ENCODE data around the gene UTP3.

The UTP3 gene

DNA sequence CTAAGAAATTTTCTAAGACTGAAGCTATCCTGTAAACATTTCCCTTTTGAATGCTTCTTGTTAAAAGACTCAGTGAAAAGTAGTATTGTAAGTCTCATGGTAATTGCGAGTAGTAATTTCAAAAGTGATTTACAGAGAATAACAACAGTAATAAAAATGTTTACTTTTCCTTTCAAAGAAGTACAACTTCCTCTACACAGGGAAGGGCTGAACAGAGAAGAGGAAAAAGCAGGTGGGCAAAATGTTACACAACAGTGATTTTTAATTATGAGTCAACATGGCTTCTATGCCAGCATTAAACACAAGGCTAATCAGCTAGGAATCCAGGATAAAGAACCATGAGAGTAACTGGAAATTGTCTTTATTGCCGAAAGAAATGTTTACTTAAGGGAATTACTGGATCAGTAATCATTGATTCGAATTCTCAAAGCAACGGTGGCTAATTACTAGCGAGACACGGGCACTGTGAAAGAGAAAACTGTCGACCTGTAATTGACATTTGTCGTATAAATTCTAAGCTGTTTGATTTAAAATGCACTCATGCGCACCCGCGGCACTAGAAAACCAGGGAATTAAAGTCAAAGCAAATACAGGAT lies 15.4 kb downstream of the UTP3 start:
- H3K4me3 ChIP-seq (ENCODE audit: control insufficient read depth, low read depth, low read length) = peak overlapping the region; percentile 84
- TF ChIP-seq, protein P1, sequence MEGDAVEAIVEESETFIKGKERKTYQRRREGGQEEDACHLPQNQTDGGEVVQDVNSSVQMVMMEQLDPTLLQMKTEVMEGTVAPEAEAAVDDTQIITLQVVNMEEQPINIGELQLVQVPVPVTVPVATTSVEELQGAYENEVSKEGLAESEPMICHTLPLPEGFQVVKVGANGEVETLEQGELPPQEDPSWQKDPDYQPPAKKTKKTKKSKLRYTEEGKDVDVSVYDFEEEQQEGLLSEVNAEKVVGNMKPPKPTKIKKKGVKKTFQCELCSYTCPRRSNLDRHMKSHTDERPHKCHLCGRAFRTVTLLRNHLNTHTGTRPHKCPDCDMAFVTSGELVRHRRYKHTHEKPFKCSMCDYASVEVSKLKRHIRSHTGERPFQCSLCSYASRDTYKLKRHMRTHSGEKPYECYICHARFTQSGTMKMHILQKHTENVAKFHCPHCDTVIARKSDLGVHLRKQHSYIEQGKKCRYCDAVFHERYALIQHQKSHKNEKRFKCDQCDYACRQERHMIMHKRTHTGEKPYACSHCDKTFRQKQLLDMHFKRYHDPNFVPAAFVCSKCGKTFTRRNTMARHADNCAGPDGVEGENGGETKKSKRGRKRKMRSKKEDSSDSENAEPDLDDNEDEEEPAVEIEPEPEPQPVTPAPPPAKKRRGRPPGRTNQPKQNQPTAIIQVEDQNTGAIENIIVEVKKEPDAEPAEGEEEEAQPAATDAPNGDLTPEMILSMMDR (conservative IDR thresholded peaks at IDR 0.05; ENCODE audit: control insufficient read depth, insufficient read depth, low read depth, low read length) = no peak
- peak; percentile 82 for DNase-seq (ENCODE audit: low read depth)

DNA sequence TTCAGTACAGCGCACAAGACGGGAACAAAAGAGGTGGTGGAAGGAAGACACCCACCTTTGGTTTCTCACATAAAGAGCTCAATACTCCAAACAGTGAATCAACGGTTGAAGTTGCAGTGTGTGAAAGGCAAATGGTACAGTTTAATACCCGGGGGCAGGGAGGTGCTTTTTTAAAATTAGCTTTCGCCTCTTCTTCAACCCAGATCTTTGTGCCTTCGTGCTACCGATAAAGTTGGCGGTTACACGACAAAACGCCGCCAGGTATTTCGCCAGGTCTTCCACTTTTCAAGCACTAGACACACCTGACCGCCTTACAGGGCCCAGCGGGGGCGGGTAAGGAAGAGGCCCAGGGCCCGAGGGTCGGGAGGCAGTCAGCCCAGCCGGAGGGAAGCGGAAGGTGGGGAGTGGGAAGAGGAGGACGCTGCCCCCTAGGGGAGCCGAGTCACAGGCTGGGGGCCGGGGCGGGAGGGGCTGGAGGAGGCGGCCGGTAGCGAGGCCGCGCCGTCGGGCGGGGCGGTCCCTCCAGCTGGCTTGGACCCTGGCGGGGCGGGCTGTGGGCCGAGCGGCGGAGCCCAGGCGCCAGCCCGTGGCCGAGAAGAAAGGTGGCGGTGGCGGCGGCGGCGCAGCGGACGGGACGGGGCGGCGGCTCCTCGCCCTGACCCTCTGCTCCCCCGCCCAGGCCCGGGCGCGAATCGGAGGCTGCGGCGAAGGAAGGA lies 16.0 kb downstream of the UTP3 start:
- DNase-seq (ENCODE audit: low read depth) = peak; percentile 61
- peak overlapping the region; percentile 84 for H3K4me3 ChIP-seq (ENCODE audit: control insufficient read depth, low read depth, low read length)
- TF ChIP-seq, protein P1 (conservative IDR thresholded peaks at IDR 0.05; ENCODE audit: control insufficient read depth, insufficient read depth, low read depth, low read length) = peak; percentile 18

DNA sequence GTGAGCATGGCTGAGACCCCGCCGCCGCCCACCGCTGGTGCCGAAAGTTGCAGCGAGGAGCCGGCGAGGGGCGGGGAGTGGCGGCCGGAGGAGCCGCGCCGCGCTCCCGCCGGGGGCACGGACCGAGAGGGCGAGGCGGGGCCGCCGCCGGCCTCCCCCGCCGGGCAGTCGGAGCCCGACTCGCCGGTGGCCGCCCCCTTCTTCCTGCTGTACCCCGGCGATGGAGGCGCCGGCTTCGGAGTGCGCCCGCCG lies 16.5 kb downstream of the UTP3 start:
- peak overlapping the region; percentile 84 for H3K4me3 ChIP-seq (ENCODE audit: control insufficient read depth, low read depth, low read length)
- no peak for DNase-seq (ENCODE audit: low read depth)
- TF ChIP-seq, protein P1 (conservative IDR thresholded peaks at IDR 0.05; ENCODE audit: control insufficient read depth, insufficient read depth, low read depth, low read length) = no peak

DNA sequence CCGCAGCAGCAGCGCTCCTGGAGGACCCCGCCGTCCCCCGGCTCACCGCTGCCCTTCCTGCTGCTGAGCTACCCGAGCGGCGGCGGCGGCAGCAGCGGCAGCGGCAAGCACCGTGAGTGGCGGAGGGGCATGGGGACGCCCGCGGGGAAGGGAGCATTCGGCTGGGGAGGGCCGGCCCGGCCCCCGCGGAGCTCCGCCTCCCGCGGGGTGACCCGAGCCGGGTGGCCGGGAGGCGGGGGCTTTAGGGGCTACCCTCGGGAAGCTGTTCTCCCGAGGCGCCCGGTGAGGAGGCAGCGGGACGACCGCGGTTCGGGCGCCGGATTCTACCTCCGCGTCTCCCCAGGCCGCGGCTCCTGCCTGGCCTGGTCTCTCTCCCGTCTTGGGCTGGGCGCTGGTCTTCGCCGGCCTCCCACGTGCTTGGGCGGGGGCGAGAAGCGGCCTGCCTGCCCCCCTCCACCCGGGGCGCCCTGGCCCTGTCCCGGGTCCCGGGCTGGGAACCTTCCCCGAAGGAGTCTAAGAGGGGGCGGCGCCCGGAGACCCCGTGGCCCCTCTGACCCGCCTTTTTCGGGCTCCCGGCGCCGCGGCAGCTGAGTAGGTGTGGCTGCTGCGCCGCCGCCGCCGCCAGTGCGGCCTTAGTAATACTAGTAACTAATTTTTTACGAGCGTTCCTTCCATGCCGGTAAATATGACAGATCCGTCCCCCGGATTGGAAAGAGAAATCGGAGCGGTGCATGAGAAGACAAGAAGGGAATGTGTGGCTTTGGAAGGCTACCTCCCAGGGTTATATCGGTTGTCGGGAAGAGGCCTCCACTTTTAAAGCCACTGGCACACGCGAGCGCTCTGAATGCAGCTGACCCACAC lies 17.1 kb downstream of the UTP3 start:
- DNase-seq (ENCODE audit: low read depth) = peak; percentile 54
- peak overlapping the region; percentile 84 for H3K4me3 ChIP-seq (ENCODE audit: control insufficient read depth, low read depth, low read length)
- TF ChIP-seq, protein P1 (conservative IDR thresholded peaks at IDR 0.05; ENCODE audit: control insufficient read depth, insufficient read depth, low read depth, low read length) = no peak

DNA sequence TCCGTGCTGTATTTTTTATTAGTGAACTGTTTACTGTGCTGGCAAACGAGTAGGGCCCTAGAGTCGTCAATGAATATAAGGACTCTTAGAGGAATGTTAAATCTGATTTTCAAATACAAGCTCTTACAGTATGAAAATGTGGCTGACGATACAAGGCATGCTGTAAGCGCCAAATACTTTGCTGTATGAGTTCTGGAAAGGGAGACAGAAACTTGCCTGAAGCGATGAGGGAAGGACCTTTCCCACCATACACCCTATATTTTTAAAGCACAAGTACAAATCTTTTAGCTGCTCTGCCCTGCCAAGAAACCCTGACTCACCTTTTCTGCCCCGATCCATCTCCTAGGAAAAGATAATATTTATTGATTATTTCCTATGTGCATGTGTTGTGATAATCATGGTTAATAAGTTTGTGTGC lies 17.7 kb downstream of the UTP3 start:
- peak; percentile 24 for DNase-seq (ENCODE audit: low read depth)

DNA sequence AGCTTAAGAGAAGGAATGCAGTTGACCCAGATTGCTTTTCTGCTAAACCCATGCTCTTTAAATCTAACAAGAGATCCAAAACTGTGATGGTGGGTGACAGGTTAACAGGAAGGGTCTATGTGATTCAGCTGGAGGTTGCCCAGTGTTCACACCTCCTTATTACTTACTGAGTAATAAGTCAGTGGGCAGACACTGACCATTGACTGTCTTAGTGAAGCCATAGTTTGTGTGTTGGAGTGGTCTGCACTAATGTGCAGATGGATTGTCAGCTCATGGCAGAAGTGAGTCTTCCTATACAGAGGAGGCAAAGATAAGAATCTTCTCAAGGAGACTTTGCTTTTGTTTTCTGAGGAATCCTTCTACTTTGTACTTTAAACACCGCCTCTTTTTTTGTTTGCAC lies 18.2 kb downstream of the UTP3 start:
- TF ChIP-seq, protein P1 (conservative IDR thresholded peaks at IDR 0.05; ENCODE audit: control insufficient read depth, insufficient read depth, low read depth, low read length) = no peak
- peak; percentile 42 for DNase-seq (ENCODE audit: low read depth)
- peak overlapping the region; percentile 84 for H3K4me3 ChIP-seq (ENCODE audit: control insufficient read depth, low read depth, low read length)

More for the DNA sequence above, 17.7 kb downstream of the UTP3 start:
- peak overlapping the region; percentile 84 for H3K4me3 ChIP-seq (ENCODE audit: control insufficient read depth, low read depth, low read length)
- TF ChIP-seq, protein P1 (conservative IDR thresholded peaks at IDR 0.05; ENCODE audit: control insufficient read depth, insufficient read depth, low read depth, low read length) = no peak

Data from fibroblast of mammary gland (primary cell).